Left cardiac atrium (tissue), 4 donors: ENCODE measurements around the gene RNASEH2C. TPM values are rescaled to one million over a fixed set of nuclear protein-coding genes. Genes with fewer than 3 reads are reported as not detected.
"Not testable (repeated sequence)": the region's sequence is repeated elsewhere in the genome, so short reads cannot be mapped to it uniquely, and the experiment has no call there.

ENCODE experiments used
- ATAC-seq, 2 donors: fragments of 200-7000 bp; cut with Tn5 transposase; one replicate each; pipeline ENCODE4 v1.9.1; 2020; ENCODE audit warnings: mild to moderate bottlenecking in 2 of 2, moderate library complexity in 2 of 2
- DNase-seq: peaks from one replicate; pipeline ENCODE4 v3.0.0-alpha.2; 2020
- intact Hi-C, 2 donors: fragments of 100-400 bp; cut with DNase I; formaldehyde crosslinking; loops; one replicate each; pipeline versions ENCODE4 v1.14.1 to v1.15.1; 2022 to 2023
- total RNA-seq, 2 donors: library from RNA; stranded (reverse); fragmentation: NEBNext Ultra II Directional; extraction: Animal tissue kit (Norgen Biotek cat#: 25700); gene quantifications; one replicate each; pipeline ENCODE4 v1.2.1, GENCODE V29; 2021
- donor health status: DM: no; HTN: yes; CAD: no.
- donor health status: DM: no; HTN: yes; CAD: no; lungs with severe emphysema.
- donor health status: DM: yes; HTN: yes; CAD: no.
- donor health status: Dilated cardiomyopathy.

Gene RNASEH2C
- total RNA-seq, 2 donors from 2014 or later = 61.1 to 64.7 TPM

- intact Hi-C loops = loop anchor here in 1 of 2 donors (10.0 kb wide), 1 partner anchor 56 kb away; no protein-coding TSS in a partner anchor
- DNase-seq (peak; percentile 32), ATAC-seq (peak; percentile 3 to 18)
Observed at GRCh38 chr11:65718964-65719492, 1.6 kb downstream of the RNASEH2C start.

DNA sequence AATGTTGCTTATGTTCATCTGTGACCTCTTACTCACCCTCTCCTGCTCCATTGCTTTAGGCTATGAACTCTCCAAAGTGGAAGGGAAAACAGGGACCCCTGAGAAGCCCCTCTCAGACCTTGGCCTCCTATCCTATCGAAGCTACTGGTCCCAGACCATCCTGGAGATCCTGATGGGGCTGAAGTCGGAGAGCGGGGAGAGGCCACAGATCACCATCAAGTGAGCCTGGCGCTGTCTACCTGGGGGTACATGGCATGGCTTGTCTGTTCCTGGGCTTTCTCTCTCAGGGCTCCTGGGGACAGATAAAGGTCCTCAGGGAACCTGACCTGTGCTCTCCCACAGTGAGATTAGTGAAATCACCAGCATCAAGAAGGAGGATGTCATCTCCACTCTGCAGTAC is 2.1 kb downstream of the RNASEH2C start:
- intact Hi-C loops = loop anchor here in 1 of 2 donors (10.0 kb wide), 1 partner anchor 56 kb away; no protein-coding TSS in a partner anchor
- ATAC-seq = no peak
- no peak for DNase-seq

GRCh38 chr11:65717906-65718305 is 2.7 kb downstream of the RNASEH2C start:
- DNase-seq (no peak), ATAC-seq (no peak)
- intact Hi-C loops = loop anchor here in 1 of 2 donors (10.0 kb wide), 1 partner anchor 57 kb away; no protein-coding TSS in a partner anchor

GRCh38 chr11:65716774-65717405 is 3.7 kb downstream of the RNASEH2C start:
- ATAC-seq (no peak), DNase-seq (no peak)
- intact Hi-C loops = loop anchor here in 1 of 2 donors (10.0 kb wide), 1 partner anchor 58 kb away; no protein-coding TSS in a partner anchor

DNA sequence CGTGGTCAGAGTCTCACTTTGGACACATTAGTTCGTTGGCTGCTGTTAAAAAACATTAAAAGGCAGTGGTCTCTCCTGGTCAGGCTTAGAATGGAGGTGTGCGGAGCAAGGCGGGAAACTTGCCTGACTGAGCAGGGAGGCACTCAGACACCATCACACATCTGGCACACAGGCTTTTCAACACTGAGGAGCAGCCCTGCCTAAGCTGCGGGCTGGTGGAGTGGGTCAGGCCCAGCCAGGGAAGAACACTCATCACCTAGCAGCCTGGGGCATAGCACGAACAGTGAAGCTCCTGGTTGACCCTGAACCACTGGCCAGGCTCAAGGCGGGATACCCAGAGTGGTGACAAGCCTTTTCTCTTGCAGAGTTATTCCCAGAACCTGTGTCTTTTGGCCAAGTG is 4.3 kb downstream of the RNASEH2C start:
- intact Hi-C loops = loop anchor here in 1 of 2 donors (10.0 kb wide), 1 partner anchor 58 kb away; no protein-coding TSS in a partner anchor
- ATAC-seq = no peak
- DNase-seq = no peak

- intact Hi-C loops = loop anchor here (5.0 to 10.0 kb wide), 3 partner anchors 52 to 97 kb away; partner anchors contain the start of genes PCNX3 (in 1 of the 2) and RELA (in 1 of the 2)
- ATAC-seq (no peak), DNase-seq (no peak)
Observed at GRCh38 chr11:65714433-65714832, 6.2 kb downstream of the RNASEH2C start.

- ATAC-seq = no peak
- DNase-seq = no peak
- intact Hi-C loops = loop anchor here (2.0 to 10.0 kb wide), 4 partner anchors 51 to 103 kb away; partner anchors contain the start of genes PCNX3 (in 1 of the 2) and RELA (in 1 of the 2)
Observed at GRCh38 chr11:65713212-65713969, 7.2 kb downstream of the RNASEH2C start.

DNA sequence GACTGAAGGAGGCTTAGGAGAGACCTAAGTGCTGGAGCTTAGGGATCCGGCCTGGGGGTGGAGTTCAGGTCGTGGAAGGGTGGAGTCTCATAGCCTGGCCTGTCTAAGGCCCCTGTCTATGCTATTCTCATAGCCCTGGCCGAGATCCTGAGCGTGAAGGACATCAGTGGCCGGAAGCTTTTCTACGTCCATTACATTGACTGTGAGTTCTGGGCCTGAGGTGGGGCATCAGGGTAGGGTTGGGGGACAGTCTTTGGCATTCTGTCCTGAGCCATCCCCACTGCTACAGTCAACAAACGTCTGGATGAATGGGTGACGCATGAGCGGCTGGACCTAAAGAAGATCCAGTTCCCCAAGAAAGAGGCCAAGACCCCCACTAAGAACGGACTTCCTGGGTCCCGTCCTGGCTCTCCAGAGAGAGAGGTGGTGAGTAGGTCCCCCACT is 7.9 kb downstream of the RNASEH2C start:
- ATAC-seq (no peak), DNase-seq (no peak)
- intact Hi-C loops = loop anchor here (2.0 to 10.0 kb wide), 4 partner anchors 50 to 104 kb away; partner anchors contain the start of genes PCNX3 (in 1 of the 2) and RELA (in 1 of the 2)

- intact Hi-C loops = loop anchor here (2.0 to 10.0 kb wide), 4 partner anchors 50 to 105 kb away; partner anchors contain the start of genes PCNX3 (in 1 of the 2) and RELA (in 1 of the 2)
- ATAC-seq = peak; percentile 93 to 94
- peak; percentile 98 for DNase-seq
Observed at GRCh38 chr11:65711785-65712632, 8.6 kb downstream of the RNASEH2C start, which contains the start of gene KAT5. TSS of gene KAT5 (plus strand) at chr11:65712252. CDS start at chr11:65712268, 16 bp downstream.

- no peak for DNase-seq
- intact Hi-C loops = loop anchor here (5.0 to 10.0 kb wide), 3 partner anchors 48 to 93 kb away; partner anchors contain the start of genes PCNX3 (in 1 of the 2) and RELA (in 1 of the 2)
- ATAC-seq = no peak
Observed at GRCh38 chr11:65710421-65710820, 10.2 kb downstream of the RNASEH2C start.

GRCh38 chr11:65709661-65710060 is 10.9 kb downstream of the RNASEH2C start:
- DNase-seq (no peak), ATAC-seq (no peak)
- intact Hi-C loops = loop anchor here (5.0 to 10.0 kb wide), 6 partner anchors 47 to 278 kb away; partner anchors contain the start of genes PCNX3 (in 1 of the 2) and RELA (in 1 of the 2)

DNA sequence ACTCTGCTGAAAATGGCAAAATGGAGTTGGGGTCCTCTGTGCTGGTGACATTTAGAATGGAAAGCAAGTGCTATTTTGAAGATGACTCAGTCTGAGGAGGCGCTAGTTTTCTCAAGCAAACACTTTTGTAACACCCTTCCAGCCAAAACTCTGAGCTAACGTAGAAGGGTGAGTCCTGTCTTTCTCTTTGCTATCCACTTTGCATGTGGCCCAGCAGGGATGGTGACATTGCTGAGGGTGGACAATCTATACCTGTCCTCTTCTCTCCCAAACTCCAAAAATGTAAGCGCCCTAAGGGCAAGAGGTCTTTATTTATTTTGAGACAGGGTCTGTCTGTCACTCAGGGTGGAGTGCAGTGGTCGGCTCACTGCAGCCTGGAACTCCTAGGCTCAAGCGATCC is 12.1 kb downstream of the RNASEH2C start:
- ATAC-seq = no peak
- no peak for DNase-seq
- intact Hi-C loops = loop anchor here (5.0 to 10.0 kb wide), 3 partner anchors 116 to 279 kb away; no protein-coding TSS in a partner anchor

DNA sequence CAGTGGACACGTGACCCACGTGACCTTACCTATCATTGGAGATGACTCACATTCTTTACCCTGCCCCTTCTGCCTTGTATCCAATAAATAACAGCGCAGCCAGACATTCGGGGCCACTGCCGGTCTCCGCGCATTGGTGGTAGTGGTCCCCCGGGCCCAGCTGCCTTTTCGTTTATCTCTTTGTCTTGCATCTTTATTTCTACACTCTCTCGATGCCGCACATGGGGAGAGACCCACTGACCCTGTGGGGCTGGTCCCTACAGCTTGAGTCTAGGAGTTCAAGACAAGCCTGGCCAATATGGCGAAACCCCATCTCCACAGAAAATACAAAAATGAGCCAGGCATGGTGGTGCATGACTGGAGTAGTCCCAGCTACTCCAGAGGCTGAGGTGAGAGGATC is 13.6 kb downstream of the RNASEH2C start:
- DNase-seq, ATAC-seq: not testable (repeated sequence)
- intact Hi-C loops = loop anchor here (5.0 to 10.0 kb wide), 3 partner anchors 118 to 280 kb away; no protein-coding TSS in a partner anchor

- not testable (repeated sequence) for ATAC-seq
- DNase-seq = peak; percentile 80
- intact Hi-C loops = loop anchor here (5.0 to 10.0 kb wide), 3 partner anchors 118 to 281 kb away; no protein-coding TSS in a partner anchor
Observed at GRCh38 chr11:65706303-65706763, 14.3 kb downstream of the RNASEH2C start.

- no peak for ATAC-seq
- intact Hi-C loops = loop anchor here in 1 of 2 donors (10.0 kb wide), 2 partner anchors 121 to 281 kb away; no protein-coding TSS in a partner anchor
- DNase-seq = no peak
Observed at GRCh38 chr11:65703846-65704245, 16.8 kb downstream of the RNASEH2C start.

DNA sequence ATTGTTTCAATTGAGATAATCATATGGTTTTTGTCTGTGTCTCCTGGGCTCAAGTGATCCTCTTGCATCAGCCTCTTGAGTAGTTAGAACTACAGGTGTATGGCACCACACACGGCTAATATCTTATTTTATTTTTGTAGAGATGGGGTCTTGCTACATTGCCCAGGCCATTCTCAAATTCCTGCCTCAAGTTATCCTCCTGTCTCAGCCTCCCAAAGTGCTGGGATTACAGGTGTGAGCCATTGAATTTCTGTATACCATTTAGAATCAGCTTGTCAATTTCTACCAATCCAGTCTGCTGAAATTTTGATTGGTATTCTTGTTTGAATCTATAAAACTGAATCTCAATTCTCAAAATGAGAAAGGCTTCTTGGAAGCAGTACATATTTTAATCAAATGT is 18.9 kb downstream of the RNASEH2C start:
- ATAC-seq = no peak
- intact Hi-C loops = loop anchor here in 1 of 2 donors (10.0 kb wide), 2 partner anchors 123 to 283 kb away; no protein-coding TSS in a partner anchor
- no peak for DNase-seq

DNA sequence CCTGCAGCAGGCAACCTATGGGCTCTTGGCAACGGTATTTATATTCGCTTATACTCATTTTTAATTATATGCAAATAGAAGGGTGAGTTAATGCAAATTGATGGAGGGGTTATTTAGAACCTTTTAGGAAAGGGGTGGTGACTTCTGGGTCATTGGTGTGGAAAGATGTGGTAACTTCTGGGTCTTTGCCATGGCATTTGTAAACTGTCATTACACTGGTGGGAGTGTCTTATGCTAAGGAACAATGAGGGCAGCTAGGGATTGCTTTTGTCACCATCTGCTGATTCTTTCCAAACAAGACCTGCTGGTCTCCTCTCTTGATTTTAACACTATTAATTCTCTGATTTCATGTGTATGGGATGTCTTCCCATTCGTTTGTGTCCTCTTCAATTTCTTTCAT is 20.2 kb downstream of the RNASEH2C start:
- intact Hi-C loops = loop anchor here in 1 of 2 donors (10.0 kb wide), 2 partner anchors 124 to 284 kb away; no protein-coding TSS in a partner anchor
- ATAC-seq (no peak), DNase-seq (no peak)
